WTC11 (cell line): ENCODE data around the gene RABL6. TPM values are rescaled to one million over a fixed set of nuclear protein-coding genes. Genes with fewer than 3 reads are reported as not detected.
A peak's percentile ranks its signal among the peaks of the same experiment; 100 is the strongest.

Experiments
- ATAC-seq: fragments of 200-7000 bp; cut with Tn5 transposase; 2 replicates; pipeline ENCODE4 v1.10.0; 2021; ENCODE audit warnings: mild to moderate bottlenecking, moderate library complexity
- CTCF ChIA-PET: fragments of 300-600 bp; sonication (Branson Sonifier 250); formaldehyde crosslinking; loops from one replicate; lab custom pipeline; 2021; ENCODE audit warnings: antibody characterized with exemption; lab: Charles Lee
- POLR2A ChIA-PET: fragments of 350-600 bp; sonication (Branson Sonifier 250); formaldehyde crosslinking; loops from one replicate; lab custom pipeline; 2021; ENCODE audit warnings: antibody characterized with exemption; lab: Charles Lee
- DNase-seq: peaks from one replicate; pipeline ENCODE4 v3.0.0; 2021; ENCODE audit warnings: low spot score
- H3K27ac Mint-ChIP-seq: 2 replicates; pipeline ENCODE4 v1.8.0; 2021; ENCODE audit warnings: mixed read lengths
- H3K27me3 Mint-ChIP-seq: 2 replicates; pipeline ENCODE4 v1.8.0; 2021; ENCODE audit warnings: low read depth, mild to moderate bottlenecking, moderate library complexity, mixed read lengths
- H3K36me3 Mint-ChIP-seq: 2 replicates; pipeline ENCODE4 v1.8.0; 2021; ENCODE audit warnings: mixed read lengths
- H3K4me1 Mint-ChIP-seq: 2 replicates; pipeline ENCODE4 v1.8.0; 2022; ENCODE audit warnings: mixed read lengths
- H3K4me3 Mint-ChIP-seq: 2 replicates; pipeline ENCODE4 v1.8.0; 2021; ENCODE audit warnings: mild to moderate bottlenecking, moderate library complexity, mixed read lengths
- H3K9me3 Mint-ChIP-seq: 2 replicates; pipeline ENCODE4 v1.8.0; 2021; ENCODE audit warnings: mixed read lengths
- GTF2I ChIP-seq: fragments of 250-450 bp; sonication (Bioruptor Pico); conservative IDR thresholded peaks from 2 replicates; pipeline ENCODE4 v1.4.0; 2021; ENCODE audit warnings: mild to moderate bottlenecking
- HMGA2 ChIP-seq: fragments of 250-450 bp; sonication (Bioruptor Pico); IDR thresholded peaks from 2 replicates; pipeline ENCODE4 v1.4.0; 2021; ENCODE audit warnings: mild to moderate bottlenecking, moderate library complexity
- MYBL2 ChIP-seq: sonication (generic); formaldehyde crosslinking; IDR thresholded peaks from 2 replicates; pipeline ENCODE4 v1.8.1; 2023; ENCODE audit warnings: mild to moderate bottlenecking, moderate library complexity, missing genetic modification reagents
- NFATC4 ChIP-seq: fragments of 250-450 bp; sonication (Bioruptor Pico); IDR thresholded peaks from 2 replicates; pipeline ENCODE4 v1.9.0; 2021; ENCODE audit warnings: mild to moderate bottlenecking
- NFYB ChIP-seq: sonication (generic); formaldehyde crosslinking; conservative IDR thresholded peaks from 2 replicates; pipeline ENCODE4 v1.8.0; 2022; ENCODE audit warnings: low read depth, missing genetic modification reagents
- OVOL2 ChIP-seq: fragments of 250-450 bp; sonication (Bioruptor Pico); IDR thresholded peaks from 2 replicates; pipeline ENCODE4 v1.9.0; 2021; ENCODE audit warnings: mild to moderate bottlenecking, borderline replicate concordance
- ZNF121 ChIP-seq: sonication (generic); formaldehyde crosslinking; IDR thresholded peaks from 2 replicates; pipeline ENCODE4 v1.8.0; 2023; ENCODE audit warnings: missing genetic modification reagents
- ZNF219 ChIP-seq: sonication (generic); formaldehyde crosslinking; IDR thresholded peaks from 2 replicates; pipeline ENCODE4 v1.8.0; 2023; ENCODE audit warnings: missing genetic modification reagents, mild to moderate bottlenecking, borderline replicate concordance
- ZNF423 ChIP-seq: fragments of 250-450 bp; sonication (Bioruptor Pico); IDR thresholded peaks from 2 replicates; pipeline ENCODE4 v2.1.2; 2022; ENCODE audit warnings: mild to moderate bottlenecking, moderate library complexity
- total RNA-seq: library from RNA; stranded (reverse); gene quantifications from 3 replicates; pipeline ENCODE4 v1.2.3, GENCODE V29; 2021
- TF ChIP-seq, protein P1 (sequence below): sonication (generic); formaldehyde crosslinking; IDR thresholded peaks from 2 replicates; pipeline ENCODE4 v1.8.0; 2022; ENCODE audit warnings: missing genetic modification reagents
- TF ChIP-seq, protein P2 (sequence below): sonication (generic); formaldehyde crosslinking; IDR thresholded peaks from 2 replicates; pipeline ENCODE4 v1.8.1; 2022; ENCODE audit warnings: low read depth, mild to moderate bottlenecking, moderate library complexity, missing genetic modification reagents, borderline replicate concordance
- TF ChIP-seq, protein P3 (sequence below): fragments of 250-450 bp; sonication (Bioruptor Pico); IDR thresholded peaks from 2 replicates; pipeline ENCODE4 v1.9.0; 2021; ENCODE audit warnings: mild to moderate bottlenecking
- TF ChIP-seq, protein P4 (sequence below): sonication (generic); formaldehyde crosslinking; IDR thresholded peaks from 2 replicates; pipeline ENCODE4 v1.8.1; 2023; ENCODE audit warnings: mild to moderate bottlenecking, missing genetic modification reagents
- TF ChIP-seq, protein P5 (sequence below): sonication (generic); formaldehyde crosslinking; IDR thresholded peaks from 2 replicates; pipeline ENCODE4 v1.8.0; 2022; ENCODE audit warnings: mild to moderate bottlenecking, missing genetic modification reagents
- TF ChIP-seq, protein P6 (sequence below): sonication (generic); formaldehyde crosslinking; IDR thresholded peaks from 2 replicates; pipeline ENCODE4 v1.8.1; 2022; ENCODE audit warnings: missing genetic modification reagents, borderline replicate concordance
- TF ChIP-seq, protein P7 (sequence below): sonication (generic); formaldehyde crosslinking; IDR thresholded peaks from 2 replicates; pipeline ENCODE4 v1.8.1; 2023; ENCODE audit warnings: mild to moderate bottlenecking, missing genetic modification reagents, borderline replicate concordance

Gene RABL6
- total RNA-seq, 1 experiment from 2014 or later = 171 TPM

DNA sequence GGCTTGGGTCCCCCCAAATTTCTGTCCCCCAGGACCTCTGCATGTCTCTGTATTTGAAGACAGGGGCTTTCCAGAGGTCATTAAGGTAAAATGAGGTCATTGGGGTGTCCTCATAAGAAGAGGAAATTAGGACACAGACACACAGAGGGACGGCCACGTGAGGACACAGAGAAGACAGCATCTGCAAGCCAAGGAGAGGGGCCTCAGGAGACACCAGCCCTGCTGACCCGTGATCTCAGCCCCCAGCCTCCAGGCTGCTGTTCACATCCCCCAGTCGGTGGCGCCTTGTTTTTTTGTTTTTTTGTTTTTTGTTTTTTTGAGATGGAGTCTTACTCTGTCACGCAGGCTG lies 12.8 kb upstream of the RABL6 start:
- POLR2A ChIA-PET = no interaction called here
- DNase-seq = no peak
- Mint-ChIP-seq H3K27me3 (peaks cover 35% of the 10 kb centered on the region), H3K9me3 (no peaks in the 10 kb centered on the region), H3K27ac (no peak overlapping the region), H3K36me3 (peaks cover 3% of the 10 kb centered on the region; the same call in 1 of the 2 replicates), H3K4me3 (no peak overlapping the region), H3K4me1 (peaks cover 27% of the 10 kb centered on the region)
- ATAC-seq = no peak
- TF ChIP-seq ZNF121 (CRISPR knock-in tag) = no peak
- TF ChIP-seq, protein P1, sequence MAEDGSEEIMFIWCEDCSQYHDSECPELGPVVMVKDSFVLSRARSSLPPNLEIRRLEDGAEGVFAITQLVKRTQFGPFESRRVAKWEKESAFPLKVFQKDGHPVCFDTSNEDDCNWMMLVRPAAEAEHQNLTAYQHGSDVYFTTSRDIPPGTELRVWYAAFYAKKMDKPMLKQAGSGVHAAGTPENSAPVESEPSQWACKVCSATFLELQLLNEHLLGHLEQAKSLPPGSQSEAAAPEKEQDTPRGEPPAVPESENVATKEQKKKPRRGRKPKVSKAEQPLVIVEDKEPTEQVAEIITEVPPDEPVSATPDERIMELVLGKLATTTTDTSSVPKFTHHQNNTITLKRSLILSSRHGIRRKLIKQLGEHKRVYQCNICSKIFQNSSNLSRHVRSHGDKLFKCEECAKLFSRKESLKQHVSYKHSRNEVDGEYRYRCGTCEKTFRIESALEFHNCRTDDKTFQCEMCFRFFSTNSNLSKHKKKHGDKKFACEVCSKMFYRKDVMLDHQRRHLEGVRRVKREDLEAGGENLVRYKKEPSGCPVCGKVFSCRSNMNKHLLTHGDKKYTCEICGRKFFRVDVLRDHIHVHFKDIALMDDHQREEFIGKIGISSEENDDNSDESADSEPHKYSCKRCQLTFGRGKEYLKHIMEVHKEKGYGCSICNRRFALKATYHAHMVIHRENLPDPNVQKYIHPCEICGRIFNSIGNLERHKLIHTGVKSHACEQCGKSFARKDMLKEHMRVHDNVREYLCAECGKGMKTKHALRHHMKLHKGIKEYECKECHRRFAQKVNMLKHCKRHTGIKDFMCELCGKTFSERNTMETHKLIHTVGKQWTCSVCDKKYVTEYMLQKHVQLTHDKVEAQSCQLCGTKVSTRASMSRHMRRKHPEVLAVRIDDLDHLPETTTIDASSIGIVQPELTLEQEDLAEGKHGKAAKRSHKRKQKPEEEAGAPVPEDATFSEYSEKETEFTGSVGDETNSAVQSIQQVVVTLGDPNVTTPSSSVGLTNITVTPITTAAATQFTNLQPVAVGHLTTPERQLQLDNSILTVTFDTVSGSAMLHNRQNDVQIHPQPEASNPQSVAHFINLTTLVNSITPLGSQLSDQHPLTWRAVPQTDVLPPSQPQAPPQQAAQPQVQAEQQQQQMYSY (CRISPR knock-in tag) = 0 out of 2 replicates have a peak, but pooled peaks have one; percentile 13
- CTCF ChIA-PET = interaction anchor here (1.9 kb wide), 1 partner anchor 48 kb away, joined by 13 read pairs; the partner anchor contains the start of gene AJM1

DNA sequence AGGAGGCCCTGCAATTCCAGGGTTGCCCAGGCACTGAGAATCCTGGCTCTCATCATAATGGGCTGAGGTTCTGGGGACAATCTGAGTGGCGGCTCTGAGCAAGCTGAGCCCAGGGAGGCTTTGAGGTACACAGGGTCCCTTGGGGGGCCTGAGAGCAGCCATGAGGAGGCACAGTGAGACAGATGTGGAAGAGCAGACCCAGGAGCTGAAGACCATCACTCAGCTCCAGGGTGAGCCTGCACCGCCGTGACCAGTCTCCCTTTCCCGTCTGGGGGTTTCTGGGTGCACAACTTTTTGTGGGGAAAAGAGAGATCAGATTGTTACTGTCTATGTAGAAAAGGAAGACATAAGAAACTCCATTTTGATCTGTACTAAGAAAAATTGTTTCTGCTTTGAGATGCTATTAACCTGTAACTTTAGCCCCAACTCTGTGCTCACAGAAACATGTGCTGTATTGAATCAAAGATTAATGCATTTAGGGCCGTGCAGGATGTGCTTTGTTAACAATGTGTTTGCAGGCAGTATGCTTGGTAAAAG lies 11.4 kb upstream of the RABL6 start, which contains the start of gene CCDC183:
Gene CCDC183 (plus strand): TSS at position 101 of the 537 bp plus-strand sequence. CDS start 60 bp downstream, at position 161.
- peak within 1 kb of the TSS; percentile 29 for H3K27ac Mint-ChIP-seq
- H3K9me3 Mint-ChIP-seq = no peaks in the 10 kb centered on the region
- CTCF ChIA-PET = interaction anchor here (1.0 kb wide), 1 partner anchor 233 kb away, joined by 8 read pairs; the partner anchor contains the start of gene ABCA2
- TF ChIP-seq, protein P2, sequence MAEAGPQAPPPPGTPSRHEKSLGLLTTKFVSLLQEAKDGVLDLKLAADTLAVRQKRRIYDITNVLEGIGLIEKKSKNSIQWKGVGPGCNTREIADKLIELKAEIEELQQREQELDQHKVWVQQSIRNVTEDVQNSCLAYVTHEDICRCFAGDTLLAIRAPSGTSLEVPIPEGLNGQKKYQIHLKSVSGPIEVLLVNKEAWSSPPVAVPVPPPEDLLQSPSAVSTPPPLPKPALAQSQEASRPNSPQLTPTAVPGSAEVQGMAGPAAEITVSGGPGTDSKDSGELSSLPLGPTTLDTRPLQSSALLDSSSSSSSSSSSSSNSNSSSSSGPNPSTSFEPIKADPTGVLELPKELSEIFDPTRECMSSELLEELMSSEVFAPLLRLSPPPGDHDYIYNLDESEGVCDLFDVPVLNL = no peak
- TF ChIP-seq, protein P3, sequence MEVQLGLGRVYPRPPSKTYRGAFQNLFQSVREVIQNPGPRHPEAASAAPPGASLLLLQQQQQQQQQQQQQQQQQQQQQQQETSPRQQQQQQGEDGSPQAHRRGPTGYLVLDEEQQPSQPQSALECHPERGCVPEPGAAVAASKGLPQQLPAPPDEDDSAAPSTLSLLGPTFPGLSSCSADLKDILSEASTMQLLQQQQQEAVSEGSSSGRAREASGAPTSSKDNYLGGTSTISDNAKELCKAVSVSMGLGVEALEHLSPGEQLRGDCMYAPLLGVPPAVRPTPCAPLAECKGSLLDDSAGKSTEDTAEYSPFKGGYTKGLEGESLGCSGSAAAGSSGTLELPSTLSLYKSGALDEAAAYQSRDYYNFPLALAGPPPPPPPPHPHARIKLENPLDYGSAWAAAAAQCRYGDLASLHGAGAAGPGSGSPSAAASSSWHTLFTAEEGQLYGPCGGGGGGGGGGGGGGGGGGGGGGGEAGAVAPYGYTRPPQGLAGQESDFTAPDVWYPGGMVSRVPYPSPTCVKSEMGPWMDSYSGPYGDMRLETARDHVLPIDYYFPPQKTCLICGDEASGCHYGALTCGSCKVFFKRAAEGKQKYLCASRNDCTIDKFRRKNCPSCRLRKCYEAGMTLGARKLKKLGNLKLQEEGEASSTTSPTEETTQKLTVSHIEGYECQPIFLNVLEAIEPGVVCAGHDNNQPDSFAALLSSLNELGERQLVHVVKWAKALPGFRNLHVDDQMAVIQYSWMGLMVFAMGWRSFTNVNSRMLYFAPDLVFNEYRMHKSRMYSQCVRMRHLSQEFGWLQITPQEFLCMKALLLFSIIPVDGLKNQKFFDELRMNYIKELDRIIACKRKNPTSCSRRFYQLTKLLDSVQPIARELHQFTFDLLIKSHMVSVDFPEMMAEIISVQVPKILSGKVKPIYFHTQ = no peak
- TF ChIP-seq, protein P4, sequence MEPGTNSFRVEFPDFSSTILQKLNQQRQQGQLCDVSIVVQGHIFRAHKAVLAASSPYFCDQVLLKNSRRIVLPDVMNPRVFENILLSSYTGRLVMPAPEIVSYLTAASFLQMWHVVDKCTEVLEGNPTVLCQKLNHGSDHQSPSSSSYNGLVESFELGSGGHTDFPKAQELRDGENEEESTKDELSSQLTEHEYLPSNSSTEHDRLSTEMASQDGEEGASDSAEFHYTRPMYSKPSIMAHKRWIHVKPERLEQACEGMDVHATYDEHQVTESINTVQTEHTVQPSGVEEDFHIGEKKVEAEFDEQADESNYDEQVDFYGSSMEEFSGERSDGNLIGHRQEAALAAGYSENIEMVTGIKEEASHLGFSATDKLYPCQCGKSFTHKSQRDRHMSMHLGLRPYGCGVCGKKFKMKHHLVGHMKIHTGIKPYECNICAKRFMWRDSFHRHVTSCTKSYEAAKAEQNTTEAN (CRISPR knock-in tag) = no peak
- TF ChIP-seq HMGA2 (CRISPR knock-in tag) = no peak
- TF ChIP-seq OVOL2 (CRISPR knock-in tag) = no peak
- TF ChIP-seq ZNF121 (CRISPR knock-in tag) = no peak
- TF ChIP-seq, protein P5, sequence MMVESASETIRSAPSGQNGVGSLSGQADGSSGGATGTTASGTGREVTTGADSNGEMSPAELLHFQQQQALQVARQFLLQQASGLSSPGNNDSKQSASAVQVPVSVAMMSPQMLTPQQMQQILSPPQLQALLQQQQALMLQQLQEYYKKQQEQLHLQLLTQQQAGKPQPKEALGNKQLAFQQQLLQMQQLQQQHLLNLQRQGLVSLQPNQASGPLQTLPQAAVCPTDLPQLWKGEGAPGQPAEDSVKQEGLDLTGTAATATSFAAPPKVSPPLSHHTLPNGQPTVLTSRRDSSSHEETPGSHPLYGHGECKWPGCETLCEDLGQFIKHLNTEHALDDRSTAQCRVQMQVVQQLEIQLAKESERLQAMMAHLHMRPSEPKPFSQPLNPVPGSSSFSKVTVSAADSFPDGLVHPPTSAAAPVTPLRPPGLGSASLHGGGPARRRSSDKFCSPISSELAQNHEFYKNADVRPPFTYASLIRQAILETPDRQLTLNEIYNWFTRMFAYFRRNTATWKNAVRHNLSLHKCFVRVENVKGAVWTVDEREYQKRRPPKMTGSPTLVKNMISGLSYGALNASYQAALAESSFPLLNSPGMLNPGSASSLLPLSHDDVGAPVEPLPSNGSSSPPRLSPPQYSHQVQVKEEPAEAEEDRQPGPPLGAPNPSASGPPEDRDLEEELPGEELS (CRISPR knock-in tag) = no peak
- TF ChIP-seq MYBL2 (CRISPR knock-in tag) = no peak
- TF ChIP-seq NFATC4 (CRISPR knock-in tag) = no peak
- TF ChIP-seq, protein P6, sequence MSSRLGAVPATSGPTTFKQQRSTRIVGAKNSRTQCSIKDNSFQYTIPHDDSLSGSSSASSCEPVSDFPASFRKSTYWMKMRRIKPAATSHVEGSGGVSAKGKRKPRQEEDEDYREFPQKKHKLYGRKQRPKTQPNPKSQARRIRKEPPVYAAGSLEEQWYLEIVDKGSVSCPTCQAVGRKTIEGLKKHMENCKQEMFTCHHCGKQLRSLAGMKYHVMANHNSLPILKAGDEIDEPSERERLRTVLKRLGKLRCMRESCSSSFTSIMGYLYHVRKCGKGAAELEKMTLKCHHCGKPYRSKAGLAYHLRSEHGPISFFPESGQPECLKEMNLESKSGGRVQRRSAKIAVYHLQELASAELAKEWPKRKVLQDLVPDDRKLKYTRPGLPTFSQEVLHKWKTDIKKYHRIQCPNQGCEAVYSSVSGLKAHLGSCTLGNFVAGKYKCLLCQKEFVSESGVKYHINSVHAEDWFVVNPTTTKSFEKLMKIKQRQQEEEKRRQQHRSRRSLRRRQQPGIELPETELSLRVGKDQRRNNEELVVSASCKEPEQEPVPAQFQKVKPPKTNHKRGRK = no peak
- TF ChIP-seq ZNF219 (CRISPR knock-in tag) = no peak
- no peak for TF ChIP-seq NFYB (CRISPR knock-in tag)
- no peak for TF ChIP-seq GTF2I (CRISPR knock-in tag)
- TF ChIP-seq, protein P7, sequence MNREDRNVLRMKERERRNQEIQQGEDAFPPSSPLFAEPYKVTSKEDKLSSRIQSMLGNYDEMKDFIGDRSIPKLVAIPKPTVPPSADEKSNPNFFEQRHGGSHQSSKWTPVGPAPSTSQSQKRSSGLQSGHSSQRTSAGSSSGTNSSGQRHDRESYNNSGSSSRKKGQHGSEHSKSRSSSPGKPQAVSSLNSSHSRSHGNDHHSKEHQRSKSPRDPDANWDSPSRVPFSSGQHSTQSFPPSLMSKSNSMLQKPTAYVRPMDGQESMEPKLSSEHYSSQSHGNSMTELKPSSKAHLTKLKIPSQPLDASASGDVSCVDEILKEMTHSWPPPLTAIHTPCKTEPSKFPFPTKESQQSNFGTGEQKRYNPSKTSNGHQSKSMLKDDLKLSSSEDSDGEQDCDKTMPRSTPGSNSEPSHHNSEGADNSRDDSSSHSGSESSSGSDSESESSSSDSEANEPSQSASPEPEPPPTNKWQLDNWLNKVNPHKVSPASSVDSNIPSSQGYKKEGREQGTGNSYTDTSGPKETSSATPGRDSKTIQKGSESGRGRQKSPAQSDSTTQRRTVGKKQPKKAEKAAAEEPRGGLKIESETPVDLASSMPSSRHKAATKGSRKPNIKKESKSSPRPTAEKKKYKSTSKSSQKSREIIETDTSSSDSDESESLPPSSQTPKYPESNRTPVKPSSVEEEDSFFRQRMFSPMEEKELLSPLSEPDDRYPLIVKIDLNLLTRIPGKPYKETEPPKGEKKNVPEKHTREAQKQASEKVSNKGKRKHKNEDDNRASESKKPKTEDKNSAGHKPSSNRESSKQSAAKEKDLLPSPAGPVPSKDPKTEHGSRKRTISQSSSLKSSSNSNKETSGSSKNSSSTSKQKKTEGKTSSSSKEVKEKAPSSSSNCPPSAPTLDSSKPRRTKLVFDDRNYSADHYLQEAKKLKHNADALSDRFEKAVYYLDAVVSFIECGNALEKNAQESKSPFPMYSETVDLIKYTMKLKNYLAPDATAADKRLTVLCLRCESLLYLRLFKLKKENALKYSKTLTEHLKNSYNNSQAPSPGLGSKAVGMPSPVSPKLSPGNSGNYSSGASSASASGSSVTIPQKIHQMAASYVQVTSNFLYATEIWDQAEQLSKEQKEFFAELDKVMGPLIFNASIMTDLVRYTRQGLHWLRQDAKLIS (CRISPR knock-in tag) = no peak
- no peak for TF ChIP-seq ZNF423 (CRISPR knock-in tag)

More for the DNA sequence above, 11.4 kb upstream of the RABL6 start, which contains the start of gene CCDC183:
- POLR2A ChIA-PET = no interaction called here
- peaks cover 37% of the 10 kb centered on the region for H3K27me3 Mint-ChIP-seq
- peaks cover 27% of the 10 kb centered on the region for H3K4me1 Mint-ChIP-seq
- DNase-seq (no peak), ATAC-seq (no peak)
- H3K36me3 Mint-ChIP-seq = peaks cover 3% of the 10 kb centered on the region; the same call in 1 of the 2 replicates
- no peak within 1 kb of the TSS for H3K4me3 Mint-ChIP-seq
